ENCODE measurements around the gene CRYBG3.

The CRYBG3 gene

GRCh38 chr3:97940034-97940433 is 118.2 kb downstream of the CRYBG3 start:
- H3K27ac ChIP-seq, result no peak overlapping the region
- intact Hi-C loops (cut with DNase I; ENCODE audit: low total_unique reads), result no loop called here
- no peak overlapping the region for H3K4me3 ChIP-seq
- H3K27me3 ChIP-seq, result no peaks in the 10 kb centered on the region
- H3K4me1 ChIP-seq, result peaks cover 0 to 3% (median 0%) of the 10 kb centered on the region in 4 donors
- H3K9me3 ChIP-seq, result no peaks in the 10 kb centered on the region
- no peak for TF ChIP-seq CTCF (IDR thresholded peaks at IDR 0.05)
- H3K36me3 ChIP-seq, result peaks cover 15 to 69% (median 38%) of the 10 kb centered on the region in 3 donors
- DNase-seq, result no peak

- intact Hi-C loops (cut with DNase I; ENCODE audit: low total_unique reads), result no loop called here
- Histone ChIP-seq H3K27ac (no peak overlapping the region), H3K36me3 (peaks cover 31 to 69% (median 55%) of the 10 kb centered on the region in 3 donors)
Measured at GRCh38 chr3:97942801-97943546, 121.2 kb downstream of the CRYBG3 start.

GRCh38 chr3:97948351-97949109 is 126.7 kb downstream of the CRYBG3 start:
- no peak for DNase-seq
- no peaks in the 10 kb centered on the region for H3K9me3 ChIP-seq
- H3K4me1 ChIP-seq, result no peaks in the 10 kb centered on the region
- no peak overlapping the region for H3K4me3 ChIP-seq
- H3K27ac ChIP-seq, result no peak overlapping the region
- H3K36me3 ChIP-seq, result peaks cover 56 to 99% (median 70%) of the 10 kb centered on the region in 3 donors
- intact Hi-C loops (cut with DNase I; ENCODE audit: low total_unique reads), result no loop called here
- no peaks in the 10 kb centered on the region for H3K27me3 ChIP-seq
- TF ChIP-seq CTCF (IDR thresholded peaks at IDR 0.05), result no peak

More at GRCh38 chr3:97942801-97943546, 121.2 kb downstream of the CRYBG3 start:
- Histone ChIP-seq H3K27me3 (no peaks in the 10 kb centered on the region), H3K4me3 (no peak overlapping the region), H3K4me1 (peaks cover 0 to 3% (median 0%) of the 10 kb centered on the region in 4 donors), H3K9me3 (no peaks in the 10 kb centered on the region)
- no peak for DNase-seq
- TF ChIP-seq CTCF (IDR thresholded peaks at IDR 0.05), result no peak

GRCh38 chr3:97949110-97949485 is 127.3 kb downstream of the CRYBG3 start:
- intact Hi-C loops (cut with DNase I; ENCODE audit: low total_unique reads), result no loop called here

GRCh38 chr3:97949743-97950142 is 127.9 kb downstream of the CRYBG3 start:
- H3K27me3 ChIP-seq, result no peaks in the 10 kb centered on the region
- H3K4me3 ChIP-seq, result no peak overlapping the region
- intact Hi-C loops (cut with DNase I; ENCODE audit: low total_unique reads), result no loop called here
- no peaks in the 10 kb centered on the region for H3K4me1 ChIP-seq
- H3K9me3 ChIP-seq, result no peaks in the 10 kb centered on the region
- no peak for DNase-seq
- no peak overlapping the region for H3K27ac ChIP-seq
- H3K36me3 ChIP-seq, result peaks cover 56 to 99% (median 75%) of the 10 kb centered on the region in 3 donors
- TF ChIP-seq CTCF (IDR thresholded peaks at IDR 0.05), result no peak

More at GRCh38 chr3:97949110-97949485, 127.3 kb downstream of the CRYBG3 start:
- peaks cover 56 to 99% (median 70%) of the 10 kb centered on the region in 3 donors for H3K36me3 ChIP-seq
- H3K4me1 ChIP-seq, result no peaks in the 10 kb centered on the region
- H3K27ac ChIP-seq, result no peak overlapping the region
- H3K27me3 ChIP-seq, result no peaks in the 10 kb centered on the region
- DNase-seq, result no peak
- no peak overlapping the region for H3K4me3 ChIP-seq
- TF ChIP-seq CTCF (IDR thresholded peaks at IDR 0.05), result no peak
- H3K9me3 ChIP-seq, result no peaks in the 10 kb centered on the region
